Erythroblast (primary cell): ENCODE results near the gene MAP2K1.

Experiments used
- GATA1 ChIP-seq: IDR thresholded peaks from 2 replicates; pipeline ENCODE4 v1.6.1; 2011; ENCODE audit warnings: low read depth, mild to moderate bottlenecking, control low read depth, low read length, moderate library complexity
- POLR2A ChIP-seq: IDR thresholded peaks from 2 replicates; pipeline ENCODE4 v1.6.1; 2011; ENCODE audit warnings: mild to moderate bottlenecking, low read length

DNA sequence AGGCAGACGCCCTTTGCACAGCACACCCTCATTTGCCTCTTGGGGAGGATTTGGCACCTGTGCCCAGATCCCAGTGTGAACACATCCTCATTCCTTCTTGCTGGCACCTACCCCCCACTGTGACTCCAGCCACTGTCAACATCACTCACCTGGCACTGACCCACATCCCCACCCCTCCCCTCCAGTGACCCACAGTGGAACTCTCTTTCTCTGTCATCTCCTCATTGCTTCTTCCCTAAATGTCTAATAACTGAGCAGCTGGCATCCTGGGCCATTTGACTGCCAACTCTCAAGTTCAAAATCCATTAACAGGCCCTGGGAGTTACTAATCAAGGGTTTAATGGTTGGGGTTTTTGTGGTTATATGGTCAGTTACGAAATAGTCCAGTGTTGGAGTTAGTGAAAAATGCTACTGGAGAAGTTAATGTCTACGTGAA is 96.4 kb downstream of the MAP2K1 start:
- no peak for TF ChIP-seq POLR2A
- no peak for TF ChIP-seq GATA1
